Muscle layer of duodenum (tissue), 2 donors: ENCODE results near the gene GSG1L2.

Experiments used
- H3K27ac ChIP-seq: one replicate; pipeline ENCODE4 v1.7.0; 2013; ENCODE audit warnings: mild to moderate bottlenecking, low read length
- H3K27me3 ChIP-seq: one replicate; pipeline ENCODE4 v1.7.0; 2013; ENCODE audit warnings: low read depth, mild to moderate bottlenecking, control low read depth, low read length
- H3K36me3 ChIP-seq, 2 donors: one replicate each; pipeline ENCODE4 v1.7.0; 2013; ENCODE audit warnings: low read length in 2 of 2, control low read depth in 1 of 2, mild to moderate bottlenecking in 1 of 2; ENCODE audit not compliant: insufficient read depth in 2 of 2, control insufficient read depth in 1 of 2
- H3K4me1 ChIP-seq, 2 donors: one replicate each; pipeline ENCODE4 v1.7.0; 2013; ENCODE audit warnings: low read length in 2 of 2, mild to moderate bottlenecking in 2 of 2, control low read depth in 1 of 2, moderate library complexity in 1 of 2; ENCODE audit not compliant: insufficient read depth in 2 of 2, control insufficient read depth in 1 of 2
- H3K4me3 ChIP-seq, 2 donors: one replicate each; pipeline ENCODE4 v1.7.0; 2013; ENCODE audit warnings: low read length in 2 of 2, low read depth in 1 of 2, mild to moderate bottlenecking in 1 of 2
- H3K9me3 ChIP-seq, 2 donors: one replicate each; pipeline ENCODE4 v1.7.0; 2013; ENCODE audit warnings: low read length in 2 of 2, control low read depth in 1 of 2, mild to moderate bottlenecking in 1 of 2; ENCODE audit not compliant: control insufficient read depth in 1 of 2
- donor health status: healthy.

Gene GSG1L2

DNA sequence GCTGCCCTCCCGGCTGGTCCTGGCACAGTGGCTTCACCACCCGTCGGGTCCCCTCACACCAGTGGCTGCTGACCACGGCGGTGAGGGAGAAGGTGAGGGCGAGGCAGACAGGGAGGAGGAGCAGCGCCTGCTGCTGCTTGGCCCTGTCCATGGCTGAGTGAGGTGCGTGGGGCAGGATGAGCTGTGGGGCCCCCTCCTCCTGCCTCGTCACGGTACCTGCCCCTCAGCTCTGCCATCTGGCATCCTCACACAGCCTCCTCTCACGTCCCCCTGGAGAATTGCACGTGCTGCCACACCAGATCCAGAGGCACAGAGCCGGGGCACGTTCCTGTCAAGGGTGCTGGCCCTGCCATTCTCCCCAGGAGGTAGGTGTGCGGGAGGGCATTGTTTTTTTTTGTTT is at the start of gene GSG1L2:
TSS of gene GSG1L2 (minus strand) at position 159 of the 400 bp plus-strand sequence. CDS start at position 151, 8 bp downstream.
- no peak within 1 kb of the TSS for H3K27ac ChIP-seq
- H3K4me3 ChIP-seq = no peak within 1 kb of the TSS
- H3K36me3 ChIP-seq = no peaks in the 10 kb centered on the region
- H3K27me3 ChIP-seq = no peaks in the 10 kb centered on the region
- H3K9me3 ChIP-seq = no peaks in the 10 kb centered on the region
- H3K4me1 ChIP-seq = peaks cover 0 to 5% of the 10 kb centered on the region in 2 donors

DNA sequence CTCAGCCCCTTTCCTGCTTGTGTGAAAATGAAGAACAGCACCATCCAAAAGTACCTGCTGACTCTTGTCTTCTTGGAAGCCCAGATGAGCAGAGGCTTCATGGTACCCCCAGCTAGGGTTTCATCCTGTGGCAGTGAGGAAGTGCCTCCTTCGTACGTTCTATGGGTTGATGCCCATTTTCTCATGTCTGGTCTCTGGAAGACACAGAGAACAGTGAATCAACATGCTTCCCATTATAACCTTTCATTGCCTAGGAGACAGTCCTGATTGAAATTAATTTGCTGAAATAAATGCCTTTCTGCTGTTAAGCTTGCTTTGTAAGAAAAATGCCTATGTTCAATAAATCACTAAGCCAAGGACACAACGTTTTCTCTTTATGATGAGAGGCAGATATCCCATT is 46.7 kb upstream of the GSG1L2 start:
- no peaks in the 10 kb centered on the region for H3K9me3 ChIP-seq
- H3K4me3 ChIP-seq = no peak overlapping the region
- H3K36me3 ChIP-seq = peaks cover 0 to 11% of the 10 kb centered on the region in 2 donors
- no peaks in the 10 kb centered on the region for H3K4me1 ChIP-seq
- H3K27ac ChIP-seq = no peak overlapping the region
- H3K27me3 ChIP-seq = no peaks in the 10 kb centered on the region

DNA sequence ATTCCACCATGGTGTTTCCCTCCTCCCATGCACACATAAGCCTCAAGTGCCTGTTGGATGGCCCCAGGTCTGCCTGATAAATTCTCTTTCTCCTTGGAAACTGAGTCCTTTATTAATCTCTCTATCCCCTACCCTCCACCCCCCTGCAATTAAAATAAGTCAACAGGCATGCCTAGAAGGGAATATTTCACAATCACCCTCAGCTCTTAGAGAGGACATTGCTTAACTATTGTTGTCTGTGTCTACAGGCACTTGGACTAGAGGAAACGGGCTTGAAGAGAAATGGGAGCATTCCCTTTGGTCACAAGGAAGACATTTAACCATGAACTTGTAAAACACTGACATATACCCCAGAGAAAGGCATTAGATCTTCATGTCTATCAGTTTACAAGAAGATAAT is 43.7 kb upstream of the GSG1L2 start:
- H3K27ac ChIP-seq = no peak overlapping the region
- H3K36me3 ChIP-seq = peaks cover 0 to 19% of the 10 kb centered on the region in 2 donors
- H3K4me3 ChIP-seq = no peak overlapping the region
- no peaks in the 10 kb centered on the region for H3K9me3 ChIP-seq
- H3K27me3 ChIP-seq = no peaks in the 10 kb centered on the region
- H3K4me1 ChIP-seq = no peaks in the 10 kb centered on the region

DNA sequence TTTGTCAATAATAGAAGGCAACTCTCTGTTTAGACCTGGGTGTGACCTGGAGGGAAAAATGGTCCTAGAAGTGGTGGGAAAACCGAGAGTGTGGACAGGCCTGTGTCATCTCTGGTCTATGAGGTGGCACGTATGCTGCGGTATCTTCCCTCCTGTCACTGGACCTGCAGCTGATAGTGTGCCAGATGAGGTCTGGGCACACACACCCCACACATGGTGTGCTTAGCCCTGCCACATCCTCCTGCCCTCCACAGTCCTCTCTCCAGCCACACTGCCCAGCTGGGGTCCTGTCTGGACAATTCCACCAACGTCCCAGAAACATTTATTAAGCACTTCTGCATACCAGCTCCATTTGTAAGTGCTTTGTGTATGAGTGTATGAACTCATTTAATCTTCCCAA is 41.1 kb upstream of the GSG1L2 start:
- Histone ChIP-seq H3K27me3 (no peaks in the 10 kb centered on the region), H3K36me3 (peaks cover 0 to 22% of the 10 kb centered on the region in 2 donors), H3K4me3 (no peak overlapping the region), H3K27ac (no peak overlapping the region), H3K4me1 (no peaks in the 10 kb centered on the region), H3K9me3 (no peaks in the 10 kb centered on the region)

DNA sequence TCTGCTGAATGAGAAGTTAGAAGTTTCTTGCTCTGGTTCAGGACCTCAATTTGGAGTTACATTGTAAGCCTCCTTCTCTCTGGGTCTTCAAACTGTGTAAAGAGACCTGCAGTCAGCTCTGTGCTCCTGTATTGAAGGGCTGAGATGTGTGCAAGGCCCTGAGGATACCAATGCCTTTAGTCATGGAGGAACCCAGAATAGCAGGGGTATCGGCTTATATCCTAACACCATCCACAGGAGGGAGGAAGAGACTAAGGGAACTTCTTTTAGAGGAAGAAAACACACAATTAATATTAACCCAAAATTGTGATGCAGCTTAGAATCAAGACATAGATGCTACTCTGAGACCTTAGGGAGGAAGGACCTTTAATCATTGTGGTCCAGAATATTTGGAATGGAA is 40.3 kb upstream of the GSG1L2 start:
- Histone ChIP-seq H3K27ac (no peak overlapping the region), H3K9me3 (no peaks in the 10 kb centered on the region), H3K36me3 (peaks cover 0 to 22% of the 10 kb centered on the region in 2 donors), H3K4me1 (no peaks in the 10 kb centered on the region), H3K27me3 (no peaks in the 10 kb centered on the region), H3K4me3 (no peak overlapping the region)

DNA sequence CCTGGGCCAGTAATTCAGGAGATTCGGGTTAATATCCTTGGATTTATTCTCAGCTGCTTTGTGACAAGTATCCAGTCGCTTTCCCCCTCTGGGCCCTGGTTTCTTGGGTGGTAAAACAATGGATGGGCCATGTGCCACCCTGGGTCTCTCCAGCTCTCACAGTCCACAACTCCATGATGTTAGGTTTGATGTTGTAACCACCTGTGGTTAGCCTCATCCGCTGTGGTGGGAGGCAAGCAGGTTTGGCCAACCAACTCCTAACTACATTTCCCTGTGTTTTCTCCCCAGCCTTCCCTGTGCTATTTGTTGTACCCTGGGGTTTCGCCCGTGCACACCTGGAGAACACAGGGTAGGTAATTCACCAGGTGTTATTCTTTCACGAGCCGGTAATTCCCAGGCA is 39.0 kb upstream of the GSG1L2 start:
- no peak overlapping the region for H3K4me3 ChIP-seq
- H3K36me3 ChIP-seq = peaks cover 4 to 24% of the 10 kb centered on the region in 2 donors
- no peaks in the 10 kb centered on the region for H3K4me1 ChIP-seq
- H3K27me3 ChIP-seq = no peaks in the 10 kb centered on the region
- H3K9me3 ChIP-seq = no peaks in the 10 kb centered on the region
- no peak overlapping the region for H3K27ac ChIP-seq

DNA sequence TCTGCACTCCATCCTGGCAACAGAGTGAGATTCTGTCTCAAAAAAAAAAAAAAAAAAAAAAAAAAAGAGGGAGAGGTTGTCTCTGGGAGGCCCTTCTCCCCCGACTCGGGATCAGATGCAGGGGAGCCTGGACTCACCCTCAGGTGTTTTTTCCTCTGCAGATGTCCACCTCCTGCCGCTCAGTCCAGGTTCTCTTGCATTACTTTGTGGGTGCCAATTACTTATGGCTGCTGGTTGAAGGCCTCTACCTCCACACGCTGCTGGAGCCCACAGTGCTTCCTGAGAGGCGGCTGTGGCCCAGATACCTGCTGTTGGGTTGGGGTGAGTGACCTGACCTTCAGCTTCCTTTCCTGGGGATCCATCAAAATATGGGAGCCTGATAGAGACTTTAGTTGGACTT is 37.9 kb upstream of the GSG1L2 start:
- no peak overlapping the region for H3K4me3 ChIP-seq
- no peak overlapping the region for H3K27ac ChIP-seq
- no peaks in the 10 kb centered on the region for H3K4me1 ChIP-seq
- H3K36me3 ChIP-seq = peaks cover 4 to 16% of the 10 kb centered on the region in 2 donors
- no peaks in the 10 kb centered on the region for H3K27me3 ChIP-seq
- H3K9me3 ChIP-seq = no peaks in the 10 kb centered on the region

DNA sequence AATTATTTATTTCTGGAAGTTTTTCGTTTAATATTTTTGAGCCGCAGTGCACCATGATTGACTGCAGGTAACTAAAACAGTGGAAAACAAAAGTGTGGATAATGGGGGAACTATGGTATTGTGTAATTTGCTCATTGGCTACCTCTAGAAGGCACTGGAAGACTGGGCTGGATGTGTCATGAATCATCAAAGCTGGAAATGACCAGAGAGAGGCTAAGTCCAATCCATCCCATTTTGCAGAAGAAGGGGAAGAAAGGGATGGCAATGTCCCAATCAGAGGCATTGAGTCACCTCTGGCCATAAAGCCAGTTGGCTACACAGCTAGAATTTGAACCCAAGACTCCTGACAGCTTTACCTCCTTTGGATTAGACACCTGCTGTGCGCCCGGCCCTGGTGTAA is 33.2 kb upstream of the GSG1L2 start:
- peaks cover 4 to 8% of the 10 kb centered on the region in 2 donors for H3K36me3 ChIP-seq
- H3K4me3 ChIP-seq = no peak overlapping the region
- no peak overlapping the region for H3K27ac ChIP-seq
- no peaks in the 10 kb centered on the region for H3K27me3 ChIP-seq
- H3K9me3 ChIP-seq = no peaks in the 10 kb centered on the region
- H3K4me1 ChIP-seq = no peaks in the 10 kb centered on the region

DNA sequence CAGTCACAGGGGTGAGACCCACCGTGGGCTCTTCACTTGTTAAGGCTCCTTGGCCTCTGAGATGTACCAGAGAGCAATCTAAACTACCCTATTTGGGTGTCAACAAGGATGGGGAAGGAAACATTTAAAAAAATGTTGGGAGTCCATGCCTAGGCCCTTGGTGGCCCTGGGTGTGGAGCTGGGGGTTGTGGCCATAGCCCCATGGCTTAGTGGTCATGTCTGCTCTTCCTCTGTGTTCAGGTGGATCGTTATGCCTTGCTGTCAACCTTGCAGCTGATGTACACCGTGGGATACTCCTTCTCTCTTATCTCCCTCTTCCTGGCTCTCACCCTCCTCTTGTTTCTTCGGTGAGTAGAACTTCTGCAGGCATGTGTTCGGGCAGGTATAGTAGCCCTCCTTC is 32.4 kb upstream of the GSG1L2 start:
- H3K4me1 ChIP-seq = no peaks in the 10 kb centered on the region

DNA sequence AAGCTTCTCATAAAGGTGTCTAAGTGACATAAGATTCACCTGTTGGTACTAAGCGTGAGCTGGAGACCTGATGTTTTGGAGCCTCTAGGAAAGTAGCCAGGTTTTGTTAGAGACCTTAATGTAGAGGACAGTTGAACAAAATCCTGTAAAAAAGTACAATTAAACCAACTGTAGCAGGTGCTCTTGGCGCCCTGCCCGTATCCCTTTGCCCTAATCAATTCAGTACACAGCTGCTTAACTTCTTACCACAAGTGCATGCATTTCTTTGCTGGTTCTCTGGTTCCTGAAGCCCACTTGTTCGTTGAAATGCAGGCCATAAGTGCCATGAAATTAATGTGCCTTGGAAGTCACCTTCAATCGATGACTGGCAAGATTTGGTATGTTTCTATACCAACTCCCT is 28.3 kb upstream of the GSG1L2 start:
- Histone ChIP-seq H3K36me3 (peaks cover 0 to 3% of the 10 kb centered on the region in 2 donors), H3K4me1 (no peaks in the 10 kb centered on the region), H3K4me3 (no peak overlapping the region), H3K9me3 (no peaks in the 10 kb centered on the region), H3K27ac (no peak overlapping the region), H3K27me3 (no peaks in the 10 kb centered on the region)

More for the DNA sequence above, 32.4 kb upstream of the GSG1L2 start:
- Histone ChIP-seq H3K9me3 (no peaks in the 10 kb centered on the region), H3K4me3 (no peak overlapping the region), H3K27me3 (no peaks in the 10 kb centered on the region), H3K36me3 (peaks cover 4 to 8% of the 10 kb centered on the region in 2 donors), H3K27ac (no peak overlapping the region)

DNA sequence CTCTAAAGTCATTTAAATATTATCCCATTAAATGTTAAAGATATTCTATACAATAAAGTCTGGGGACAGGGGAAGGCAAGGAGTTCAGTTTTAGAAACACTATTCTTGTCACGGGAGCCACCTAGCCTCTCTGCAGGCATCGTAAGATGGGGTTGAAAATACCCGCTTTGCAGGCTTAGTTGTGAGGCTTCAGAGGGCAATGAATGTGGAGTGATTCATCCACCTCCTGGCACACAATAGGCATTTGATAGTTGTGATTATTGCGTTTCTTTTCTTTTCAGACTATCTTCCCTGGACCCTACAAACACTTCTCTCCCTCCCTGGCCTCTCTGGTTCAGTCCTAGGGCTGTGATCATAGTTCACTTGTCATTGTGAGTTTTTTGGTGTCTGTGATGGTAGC is 23.4 kb upstream of the GSG1L2 start:
- no peaks in the 10 kb centered on the region for H3K27me3 ChIP-seq
- H3K9me3 ChIP-seq = no peaks in the 10 kb centered on the region
- no peak overlapping the region for H3K27ac ChIP-seq
- no peak overlapping the region for H3K4me3 ChIP-seq
- peaks cover 8 to 29% of the 10 kb centered on the region in 2 donors for H3K4me1 ChIP-seq
- H3K36me3 ChIP-seq = no peaks in the 10 kb centered on the region

DNA sequence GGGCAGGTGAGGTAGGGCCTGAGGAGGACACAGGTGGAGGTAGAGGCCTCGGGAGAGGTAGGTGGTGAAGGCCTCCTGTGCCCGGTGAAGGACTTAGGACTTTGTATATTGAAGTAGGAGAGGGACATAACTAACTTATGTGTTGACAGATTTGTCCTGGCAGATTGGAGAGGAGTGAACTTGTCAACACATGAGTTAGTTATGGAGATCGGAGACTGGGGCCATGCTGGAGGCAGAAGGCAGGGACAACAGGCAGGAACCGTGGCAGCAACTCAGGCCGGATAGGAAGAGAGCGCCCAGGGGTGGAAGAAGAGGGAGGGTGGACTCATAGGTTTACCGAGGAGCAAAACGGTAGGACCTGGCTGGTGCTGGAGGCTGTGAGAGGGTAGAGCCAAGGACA is 22.3 kb upstream of the GSG1L2 start:
- H3K27ac ChIP-seq = no peak overlapping the region
- H3K36me3 ChIP-seq = no peaks in the 10 kb centered on the region
- H3K27me3 ChIP-seq = no peaks in the 10 kb centered on the region
- no peaks in the 10 kb centered on the region for H3K9me3 ChIP-seq
- H3K4me3 ChIP-seq = no peak overlapping the region
- peaks cover 8 to 35% of the 10 kb centered on the region in 2 donors for H3K4me1 ChIP-seq
